GM12891 (cell line): ENCODE results near the gene TGFBRAP1.

Experiments used
- DNase-seq: peaks from one replicate; pipeline ENCODE4 v3.0.0; 2011; ENCODE audit warnings: low spot score; ENCODE audit not compliant: insufficient read length
- FAIRE-seq: peaks from 2 replicates; lab custom pipeline; 2011; peaks lifted over from hg19 to GRCh38; lab: Jason Lieb, UNC
- PAX5 ChIP-seq: IDR thresholded peaks from 2 replicates; pipeline ENCODE4 v1.6.1; 2011; ENCODE audit warnings: low read length, moderate library complexity, mild to moderate bottlenecking; ENCODE audit not compliant: insufficient read depth, severe bottlenecking
- POLR2A ChIP-seq: IDR thresholded peaks from 2 replicates; pipeline ENCODE4 v1.6.1; 2011; ENCODE audit warnings: low read depth, low read length, control low read depth
- POLR2AphosphoS5 ChIP-seq: IDR thresholded peaks from 2 replicates; pipeline ENCODE4 v1.6.1; 2011; ENCODE audit warnings: low read depth, low read length, control low read depth
- POU2F2 ChIP-seq: IDR thresholded peaks from 2 replicates; pipeline ENCODE4 v1.6.1; 2011; ENCODE audit warnings: low read depth, mild to moderate bottlenecking, control low read depth, low read length, moderate library complexity
- SPI1 ChIP-seq: IDR thresholded peaks from 2 replicates; pipeline ENCODE4 v1.6.1; 2011; ENCODE audit warnings: low read depth, low read length, control low read depth
- TAF1 ChIP-seq: IDR thresholded peaks from 2 replicates; pipeline ENCODE4 v1.6.1; 2011; ENCODE audit warnings: low read depth, low read length, control low read depth

Gene TGFBRAP1

DNA sequence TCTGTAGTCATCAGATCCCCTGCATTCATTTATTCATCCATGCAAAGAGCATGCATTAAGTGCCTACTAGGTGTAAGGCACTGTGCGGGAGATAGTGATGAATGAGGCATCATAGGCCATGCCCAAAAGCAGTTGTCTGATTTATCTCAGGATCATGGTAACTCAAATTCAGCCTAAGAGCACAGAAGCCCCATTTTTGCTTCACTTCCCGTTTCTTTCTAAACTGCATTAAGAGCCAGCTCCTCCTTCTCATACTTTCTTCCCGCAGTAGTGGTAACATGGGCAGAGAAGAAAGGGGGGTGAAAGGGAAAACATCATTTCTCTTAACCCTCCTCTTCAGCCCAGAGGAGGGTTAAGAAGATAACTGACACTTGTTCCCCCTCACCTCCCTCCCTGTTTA is 85.1 kb downstream of the TGFBRAP1 start:
- DNase-seq (no peak), FAIRE-seq (no peak)
- peak; percentile 76 for TF ChIP-seq SPI1
- TF ChIP-seq POLR2AphosphoS5: no peak

DNA sequence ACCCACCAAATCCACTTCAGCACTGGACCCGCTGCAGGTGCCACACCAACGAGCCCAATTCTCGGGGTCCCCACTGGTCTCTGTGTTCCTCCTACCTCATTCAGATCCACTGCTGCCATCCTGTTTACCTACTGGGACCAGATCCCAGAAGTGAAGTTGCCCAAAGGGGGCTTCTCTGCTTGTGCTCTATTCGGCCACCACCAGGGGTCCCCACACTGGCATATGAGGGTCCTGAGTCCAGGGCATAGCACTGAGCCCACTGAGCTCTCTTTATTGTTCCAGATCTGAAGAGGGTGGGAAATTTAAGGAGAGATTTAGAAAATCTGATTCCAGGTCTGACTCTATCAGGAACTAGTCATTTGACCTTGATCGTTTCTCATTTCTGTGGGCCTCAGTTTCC is 85.6 kb downstream of the TGFBRAP1 start:
- DNase-seq (no peak), FAIRE-seq (no peak)
- TF ChIP-seq TAF1 (no peak), POLR2AphosphoS5 (no peak), SPI1 (no peak), POU2F2 (no peak), POLR2A (no peak), PAX5 (no peak)

DNA sequence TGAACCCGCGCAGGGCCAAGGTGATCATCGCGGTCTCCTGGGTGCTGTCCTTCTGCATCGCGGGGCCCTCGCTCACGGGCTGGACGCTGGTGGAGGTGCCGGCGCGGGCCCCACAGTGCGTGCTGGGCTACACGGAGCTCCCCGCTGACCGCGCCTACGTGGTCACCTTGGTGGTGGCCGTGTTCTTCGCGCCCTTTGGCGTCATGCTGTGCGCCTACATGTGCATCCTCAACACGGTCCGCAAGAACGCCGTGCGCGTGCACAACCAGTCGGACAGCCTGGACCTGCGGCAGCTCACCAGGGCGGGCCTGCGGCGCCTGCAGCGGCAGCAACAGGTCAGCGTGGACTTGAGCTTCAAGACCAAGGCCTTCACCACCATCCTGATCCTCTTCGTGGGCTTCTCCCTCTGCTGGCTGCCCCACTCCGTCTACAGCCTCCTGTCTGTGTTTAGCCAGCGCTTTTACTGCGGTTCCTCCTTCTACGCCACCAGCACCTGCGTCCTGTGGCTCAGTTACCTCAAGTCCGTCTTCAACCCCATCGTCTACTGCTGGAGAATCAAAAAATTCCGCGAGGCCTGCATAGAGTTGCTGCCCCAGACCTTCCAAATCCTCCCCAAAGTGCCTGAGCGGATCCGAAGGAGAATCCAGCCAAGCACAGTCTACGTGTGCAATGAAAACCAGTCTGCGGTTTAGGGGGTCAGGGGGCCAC is 87.1 kb downstream of the TGFBRAP1 start:
- FAIRE-seq (no peak), DNase-seq (no peak)
- no peak for TF ChIP-seq POLR2A
- no peak for TF ChIP-seq POU2F2
- TF ChIP-seq TAF1: no peak
- TF ChIP-seq POLR2AphosphoS5: no peak
- TF ChIP-seq PAX5: no peak
- no peak for TF ChIP-seq SPI1

DNA sequence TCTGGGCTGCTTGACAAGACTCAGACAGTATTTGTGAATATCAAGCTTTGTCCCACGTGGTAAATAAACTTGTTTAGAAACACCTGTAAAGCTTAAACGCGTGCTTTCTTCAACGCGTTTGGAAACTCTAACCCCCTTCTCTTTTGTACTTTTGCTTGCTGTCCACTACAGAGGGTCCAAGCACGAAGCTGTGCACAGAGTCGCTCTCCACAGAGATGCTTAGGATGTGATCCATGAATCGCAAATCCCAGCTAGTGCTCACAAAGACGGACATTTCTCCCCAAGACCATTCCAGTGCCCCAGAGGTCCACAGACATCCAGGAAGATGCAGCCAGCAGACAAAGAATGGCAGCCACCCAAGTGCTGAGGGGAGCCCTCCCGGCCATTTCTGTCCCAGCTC is 88.1 kb downstream of the TGFBRAP1 start, which contains the start of gene GPR45:
TSS of gene GPR45 (plus strand) at position 301 of the 400 bp plus-strand sequence. CDS start 116 bp downstream, outside the sequence.
- DNase-seq (no peak), FAIRE-seq (no peak)
- TF ChIP-seq SPI1: no peak
- TF ChIP-seq PAX5: no peak
- TF ChIP-seq POLR2A: no peak
- no peak for TF ChIP-seq POLR2AphosphoS5
- no peak for TF ChIP-seq POU2F2
- TF ChIP-seq TAF1: no peak

DNA sequence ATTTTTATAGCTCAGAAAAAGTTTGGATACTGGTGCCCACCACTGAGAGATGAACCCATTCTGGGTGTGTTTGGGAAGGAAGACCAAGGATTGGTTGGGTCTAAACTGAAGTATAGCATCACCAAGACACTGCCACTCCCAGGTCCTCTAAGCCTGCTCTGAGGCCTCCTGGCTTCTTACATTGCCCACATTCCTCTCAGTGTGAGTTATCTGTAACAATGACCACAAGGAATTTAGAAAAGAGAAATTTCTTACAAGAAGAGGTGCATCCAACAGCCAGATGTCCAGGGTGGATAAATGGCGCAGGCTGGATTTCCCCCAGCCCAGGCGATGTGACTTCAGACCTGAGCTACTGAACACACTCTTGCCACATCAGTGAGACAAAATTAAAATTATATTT is 89.6 kb downstream of the TGFBRAP1 start:
- TF ChIP-seq SPI1: no peak
- no peak for FAIRE-seq
- DNase-seq: no peak

DNA sequence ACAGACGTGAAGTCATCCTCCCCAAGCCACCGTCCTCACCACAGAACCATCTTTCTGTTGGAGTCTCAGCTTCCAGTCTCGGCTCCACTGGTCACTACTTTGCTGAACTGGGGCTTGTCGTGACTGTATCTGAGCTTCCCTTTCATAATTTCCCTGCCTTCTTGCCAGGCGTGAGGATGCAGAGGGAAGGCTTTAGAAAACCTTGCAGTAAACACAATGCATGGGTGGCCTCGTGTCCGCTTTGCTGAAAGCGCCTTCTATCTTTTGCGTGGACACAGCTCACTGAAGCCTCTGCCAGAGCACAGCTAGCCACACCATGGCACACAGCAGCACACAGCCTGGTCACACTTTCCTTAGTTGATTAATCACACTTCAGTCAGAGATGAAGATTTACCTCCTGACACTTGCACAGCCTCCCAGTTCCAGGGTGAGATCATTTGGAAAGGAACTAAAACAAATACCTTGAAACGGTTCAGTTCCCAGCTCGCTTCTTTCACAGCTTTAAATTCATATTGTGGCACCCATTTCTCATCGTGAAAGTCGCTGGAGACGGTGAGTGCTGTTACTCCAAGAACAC is 90.8 kb downstream of the TGFBRAP1 start:
- DNase-seq: no peak
- FAIRE-seq: no peak
- no peak for TF ChIP-seq PAX5
- no peak for TF ChIP-seq POLR2AphosphoS5
- no peak for TF ChIP-seq SPI1
- TF ChIP-seq POLR2A: no peak
- TF ChIP-seq TAF1: no peak
- no peak for TF ChIP-seq POU2F2

DNA sequence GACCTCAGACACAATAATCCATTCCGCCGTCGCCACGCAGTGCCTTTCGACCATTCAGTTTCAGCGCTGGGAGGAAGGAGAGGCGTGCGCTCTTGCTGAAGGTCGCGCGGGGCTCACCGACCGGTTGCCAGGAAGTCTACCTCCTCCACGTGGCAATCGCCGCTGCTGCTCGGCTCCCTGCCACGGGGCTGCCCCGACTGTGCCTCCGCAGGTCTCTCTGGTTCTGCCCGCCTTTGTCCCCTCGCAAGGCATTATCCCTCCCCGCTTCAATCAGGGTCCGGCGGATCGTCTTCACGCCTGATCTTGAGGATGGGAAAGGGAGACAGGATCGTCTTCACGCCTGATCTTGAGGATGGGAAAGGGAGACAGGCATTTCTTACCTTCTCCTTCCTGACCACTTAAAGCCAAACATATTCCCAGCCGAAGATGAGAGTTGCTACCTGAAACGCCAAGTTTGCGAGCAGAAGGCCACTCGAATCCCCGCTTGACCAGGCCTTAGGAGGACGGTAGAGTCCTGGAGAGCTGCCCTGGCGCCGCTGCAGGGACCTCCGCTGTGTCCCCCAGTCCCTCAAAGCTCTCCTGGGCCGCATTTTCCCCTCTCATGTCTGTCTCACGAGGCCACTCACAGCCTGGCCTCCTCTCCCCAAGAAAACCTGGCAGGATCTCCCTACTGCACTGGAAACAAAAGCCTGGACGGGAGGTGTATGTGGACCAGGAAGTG is 92.3 kb downstream of the TGFBRAP1 start:
- no peak for FAIRE-seq
- TF ChIP-seq SPI1 (no peak), POLR2AphosphoS5 (no peak), PAX5 (no peak)
- DNase-seq: no peak

DNA sequence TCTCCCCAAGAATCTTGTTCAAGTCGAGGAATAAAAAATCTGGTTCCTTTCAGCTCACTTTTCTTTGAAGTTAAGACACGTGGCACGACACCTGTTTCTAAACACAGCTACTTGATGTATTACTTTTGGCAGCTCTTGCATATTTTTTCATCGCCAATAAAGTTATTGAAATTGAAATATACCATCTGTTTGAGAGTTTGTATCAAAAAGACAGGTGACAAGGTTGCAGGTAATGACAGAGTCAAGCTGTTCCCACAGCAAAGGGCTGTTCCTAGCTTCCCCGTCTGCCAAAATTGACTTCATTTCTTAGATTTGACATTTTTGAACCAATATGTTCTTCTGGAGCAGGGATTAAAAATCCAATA is 93.5 kb downstream of the TGFBRAP1 start:
- TF ChIP-seq PAX5 (no peak), POLR2AphosphoS5 (no peak)
- DNase-seq (no peak), FAIRE-seq (no peak)

DNA sequence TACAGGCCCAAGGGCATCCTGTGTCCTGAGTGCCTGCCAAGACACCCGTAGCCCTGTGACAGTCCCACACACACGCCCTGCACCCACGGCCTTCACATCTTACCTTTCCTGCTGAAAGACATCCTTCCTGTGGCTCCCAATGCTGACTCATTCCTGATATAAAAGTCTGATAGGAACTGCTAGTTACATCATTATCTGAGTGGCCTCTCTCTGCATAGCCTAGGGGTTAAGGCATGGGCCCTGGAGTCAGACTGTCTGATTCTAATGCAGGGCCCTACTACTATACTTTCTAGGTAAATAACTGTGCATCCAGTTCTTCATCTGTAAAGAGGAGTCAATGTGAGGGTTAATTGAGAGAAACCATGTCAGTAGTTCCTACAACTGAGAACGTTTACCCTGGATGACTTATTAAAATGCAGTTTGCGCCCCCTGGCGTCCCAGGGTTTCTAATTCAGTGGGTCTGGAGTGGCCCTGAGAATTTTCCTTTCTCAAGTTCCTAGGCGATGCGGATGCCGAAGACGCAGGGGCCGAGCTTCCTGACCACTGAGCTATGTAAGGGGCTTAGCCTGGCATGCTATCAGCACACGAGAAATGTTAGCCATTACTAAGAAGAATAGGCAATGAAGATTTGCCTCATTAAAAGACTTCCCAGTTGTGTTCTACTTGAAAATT is 94.0 kb downstream of the TGFBRAP1 start:
- FAIRE-seq (peak; percentile 40), DNase-seq (no peak)
- TF ChIP-seq SPI1: no peak
- TF ChIP-seq TAF1: no peak
- peak; percentile 56; the same call in 1 of the 2 replicates for TF ChIP-seq POU2F2
- TF ChIP-seq POLR2AphosphoS5: no peak

DNA sequence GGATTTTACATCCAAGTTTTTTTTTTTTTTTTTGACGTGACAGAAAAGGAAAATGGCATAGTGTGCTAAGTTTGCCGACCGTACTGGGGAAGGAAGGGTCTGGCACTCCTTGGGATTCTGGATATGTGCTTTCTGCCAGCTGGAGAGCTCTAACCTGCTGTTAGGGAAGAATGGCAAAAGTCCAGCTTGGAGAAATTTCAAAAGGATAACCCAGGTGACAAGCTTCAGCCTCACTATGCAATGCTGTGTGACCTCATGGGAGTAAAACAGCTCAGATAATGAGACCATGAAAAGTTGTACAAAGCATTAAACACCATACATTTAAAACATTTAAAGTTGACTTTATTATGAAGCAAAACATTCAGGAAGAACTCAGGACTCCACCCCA is 98.3 kb downstream of the TGFBRAP1 start:
- FAIRE-seq (no peak), DNase-seq (no peak)
- no peak for TF ChIP-seq POLR2AphosphoS5
- no peak for TF ChIP-seq POLR2A
- no peak for TF ChIP-seq TAF1
